ENCODE results near the gene GRXCR2. TPM values are rescaled to one million over a fixed set of nuclear protein-coding genes. Genes with fewer than 3 reads are reported as not detected.

The GRXCR2 gene, protein sequence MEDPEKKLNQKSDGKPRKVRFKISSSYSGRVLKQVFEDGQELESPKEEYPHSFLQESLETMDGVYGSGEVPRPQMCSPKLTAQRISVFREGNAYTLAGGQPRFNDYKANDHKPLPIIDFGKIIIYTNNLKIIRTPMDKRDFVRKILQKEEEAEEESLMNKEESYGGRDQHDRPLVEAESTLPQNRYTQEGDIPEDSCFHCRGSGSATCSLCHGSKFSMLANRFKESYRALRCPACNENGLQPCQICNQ
- total RNA-seq, result not detected

DNA sequence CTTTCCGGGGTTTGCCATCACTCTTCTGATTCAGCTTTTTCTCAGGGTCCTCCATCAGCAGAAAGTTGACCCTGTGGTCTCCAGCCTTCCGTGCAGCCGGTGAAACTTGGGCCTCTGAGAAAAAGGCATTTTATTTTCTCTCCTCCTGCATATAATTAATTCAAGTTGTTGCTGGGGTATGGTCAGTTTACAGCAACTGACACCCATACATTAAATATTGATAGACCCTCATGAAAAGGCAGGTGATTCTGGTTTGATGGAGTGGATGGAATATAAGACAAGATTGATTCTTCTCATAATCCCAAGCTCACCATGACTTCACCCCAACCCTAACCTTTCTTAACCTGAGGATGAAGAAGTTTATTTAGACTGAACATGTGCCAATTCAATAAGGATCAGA is at the start of gene GRXCR2:
Gene GRXCR2 (minus strand): TSS at position 101 of the 400 bp plus-strand sequence. CDS start 46 bp downstream, at position 55.
- Mint-ChIP-seq H3K27ac (no peak within 1 kb of the TSS), H3K9me3 (no peaks in the 10 kb centered on the region), H3K27me3 (peaks cover 2% of the 10 kb centered on the region)

DNA sequence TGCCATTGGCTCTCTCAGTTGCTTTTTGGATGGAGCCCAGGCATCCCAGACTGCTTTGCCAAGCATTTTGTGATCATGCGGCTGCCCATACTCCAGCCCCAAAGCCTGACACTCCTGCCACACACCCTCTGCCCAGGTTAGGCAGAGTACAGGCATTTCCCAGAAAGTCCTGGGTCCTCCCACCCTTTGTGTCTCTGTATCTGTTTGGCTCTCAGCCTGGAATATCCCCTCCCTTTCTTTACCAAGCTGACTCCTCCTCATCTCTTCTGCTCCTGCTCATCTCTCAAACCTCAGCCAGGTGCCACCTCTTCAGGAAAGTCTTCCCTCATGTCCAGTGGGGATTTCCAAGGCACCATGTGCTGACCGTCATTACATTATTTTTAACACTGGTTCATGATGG is 49.2 kb upstream of the GRXCR2 start:
- POLR2A ChIA-PET, result no interaction called here
- Mint-ChIP-seq H3K4me3 (no peak overlapping the region), H3K4me1 (no peaks in the 10 kb centered on the region), H3K9me3 (no peaks in the 10 kb centered on the region), H3K27me3 (peaks cover 3% of the 10 kb centered on the region), H3K36me3 (no peaks in the 10 kb centered on the region), H3K27ac (no peak overlapping the region)
- DNase-seq (no peak), ATAC-seq (ENCODE audit: low read depth) (no peak)

More for the DNA sequence above, at the start of gene GRXCR2:
- no peak for ATAC-seq (ENCODE audit: low read depth)
- DNase-seq, result no peak
- Mint-ChIP-seq H3K4me1 (no peaks in the 10 kb centered on the region), H3K4me3 (no peak within 1 kb of the TSS), H3K36me3 (no peaks in the 10 kb centered on the region)
- POLR2A ChIA-PET, result no interaction called here

DNA sequence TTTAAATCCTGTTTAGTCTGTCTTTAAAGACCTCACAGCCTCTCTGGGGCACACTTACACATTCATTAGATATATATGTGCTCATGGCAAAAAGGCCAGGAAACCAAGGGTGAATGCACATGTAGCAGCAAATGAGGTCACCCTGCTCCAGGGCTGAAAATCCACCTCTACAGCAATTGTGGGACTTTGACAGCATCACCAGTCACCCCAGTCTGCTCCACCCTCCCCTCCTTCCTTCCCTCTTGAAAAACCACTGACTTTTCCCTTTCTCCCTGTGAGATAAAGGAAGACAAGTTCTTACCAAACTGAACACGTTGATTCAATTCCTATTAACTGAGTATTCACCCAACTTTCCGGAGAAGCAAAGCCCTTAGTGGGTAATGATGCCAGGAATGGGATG is 48.4 kb upstream of the GRXCR2 start:
- no peaks in the 10 kb centered on the region for H3K4me1 Mint-ChIP-seq
- no peak for DNase-seq
- no peak overlapping the region for H3K4me3 Mint-ChIP-seq
- peaks cover 3% of the 10 kb centered on the region for H3K27me3 Mint-ChIP-seq
- ATAC-seq (ENCODE audit: low read depth), result no peak
- POLR2A ChIA-PET, result no interaction called here
- no peak overlapping the region for H3K27ac Mint-ChIP-seq
- H3K36me3 Mint-ChIP-seq, result no peaks in the 10 kb centered on the region
- no peaks in the 10 kb centered on the region for H3K9me3 Mint-ChIP-seq

DNA sequence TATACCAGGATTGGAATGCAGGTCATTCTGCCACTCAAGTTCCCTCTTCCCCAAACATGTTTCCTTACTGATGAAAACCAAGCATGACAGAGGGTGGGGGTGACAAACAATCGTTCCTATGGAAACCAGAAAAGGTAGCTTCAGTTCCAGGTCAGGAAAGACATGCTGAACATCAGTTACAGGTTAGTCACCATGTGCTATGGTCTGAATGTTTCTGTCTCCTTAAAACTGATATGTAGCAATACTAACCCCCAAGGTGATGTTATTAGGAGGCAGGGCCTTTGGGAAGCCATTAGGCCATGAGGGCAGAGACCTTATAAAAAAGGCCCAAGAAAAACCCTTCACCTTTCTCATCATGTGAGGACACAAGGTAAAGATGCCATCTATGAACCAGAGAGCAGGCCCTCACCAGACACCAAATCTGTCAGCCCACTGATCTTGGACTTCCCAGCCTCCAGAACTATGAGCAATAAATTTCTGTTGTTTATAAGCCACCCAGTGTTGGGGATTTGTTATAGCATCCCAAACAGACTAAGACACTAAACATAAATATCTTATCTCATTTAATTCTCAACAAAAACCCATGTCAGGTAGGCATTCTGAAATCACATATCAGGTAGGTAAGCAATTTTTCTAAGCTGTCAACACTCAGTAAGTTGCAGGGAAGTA is 47.9 kb upstream of the GRXCR2 start:
- DNase-seq, result no peak
- POLR2A ChIA-PET, result no interaction called here
- H3K4me1 Mint-ChIP-seq, result no peaks in the 10 kb centered on the region
- no peaks in the 10 kb centered on the region for H3K36me3 Mint-ChIP-seq
- no peaks in the 10 kb centered on the region for H3K9me3 Mint-ChIP-seq
- H3K4me3 Mint-ChIP-seq, result no peak overlapping the region
- H3K27ac Mint-ChIP-seq, result no peak overlapping the region
- no peaks in the 10 kb centered on the region for H3K27me3 Mint-ChIP-seq
- no peak for ATAC-seq (ENCODE audit: low read depth)

DNA sequence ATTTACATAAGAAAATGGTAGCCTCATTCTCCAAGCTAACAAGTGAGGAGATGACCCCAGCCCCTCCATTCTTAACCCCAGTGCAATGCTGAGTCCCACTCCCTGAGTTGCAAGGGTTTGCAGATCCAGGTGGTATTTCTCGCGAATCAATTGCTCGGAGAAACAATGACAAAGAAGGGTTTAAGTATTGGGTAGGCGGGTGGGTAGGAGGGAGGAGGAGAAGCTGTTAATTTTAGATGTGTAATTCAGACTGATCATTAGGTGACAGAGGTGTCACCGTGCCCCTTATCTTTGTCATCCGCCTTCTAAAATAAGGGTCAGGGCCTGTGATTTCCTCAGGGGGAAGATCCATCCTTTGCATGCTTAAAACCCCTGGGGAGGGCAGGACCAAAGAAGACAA is 46.6 kb upstream of the GRXCR2 start:
- POLR2A ChIA-PET, result no interaction called here
- H3K27ac Mint-ChIP-seq, result no peak overlapping the region
- H3K36me3 Mint-ChIP-seq, result no peaks in the 10 kb centered on the region
- DNase-seq (no peak), ATAC-seq (ENCODE audit: low read depth) (no peak)
- no peaks in the 10 kb centered on the region for H3K27me3 Mint-ChIP-seq
- no peaks in the 10 kb centered on the region for H3K9me3 Mint-ChIP-seq
- no peak overlapping the region for H3K4me3 Mint-ChIP-seq
- no peaks in the 10 kb centered on the region for H3K4me1 Mint-ChIP-seq

DNA sequence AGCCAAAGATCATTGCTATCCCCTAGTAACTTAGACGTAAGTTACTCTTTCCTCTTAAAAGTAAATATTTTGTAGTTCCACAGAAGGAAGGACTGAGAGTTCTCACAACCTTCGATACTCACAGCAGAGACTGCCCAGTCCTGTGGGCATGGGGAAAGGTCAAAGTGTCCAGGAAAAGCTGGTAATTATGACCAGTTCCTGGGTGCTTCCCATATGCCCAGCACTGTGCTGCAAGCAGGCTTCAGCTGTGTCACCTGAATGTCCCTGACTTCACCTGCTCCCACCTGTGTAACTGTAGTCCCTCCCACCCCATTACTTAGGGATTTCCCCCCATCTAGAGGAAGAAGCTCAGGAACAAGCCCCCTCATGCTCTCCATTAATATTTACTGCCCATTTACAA is 45.6 kb upstream of the GRXCR2 start:
- no peaks in the 10 kb centered on the region for H3K4me1 Mint-ChIP-seq
- H3K9me3 Mint-ChIP-seq, result no peaks in the 10 kb centered on the region
- H3K27me3 Mint-ChIP-seq, result no peaks in the 10 kb centered on the region
- no peak overlapping the region for H3K27ac Mint-ChIP-seq
- H3K36me3 Mint-ChIP-seq, result no peaks in the 10 kb centered on the region
- no peak overlapping the region for H3K4me3 Mint-ChIP-seq
- ATAC-seq (ENCODE audit: low read depth), result no peak
- POLR2A ChIA-PET, result no interaction called here
- no peak for DNase-seq

DNA sequence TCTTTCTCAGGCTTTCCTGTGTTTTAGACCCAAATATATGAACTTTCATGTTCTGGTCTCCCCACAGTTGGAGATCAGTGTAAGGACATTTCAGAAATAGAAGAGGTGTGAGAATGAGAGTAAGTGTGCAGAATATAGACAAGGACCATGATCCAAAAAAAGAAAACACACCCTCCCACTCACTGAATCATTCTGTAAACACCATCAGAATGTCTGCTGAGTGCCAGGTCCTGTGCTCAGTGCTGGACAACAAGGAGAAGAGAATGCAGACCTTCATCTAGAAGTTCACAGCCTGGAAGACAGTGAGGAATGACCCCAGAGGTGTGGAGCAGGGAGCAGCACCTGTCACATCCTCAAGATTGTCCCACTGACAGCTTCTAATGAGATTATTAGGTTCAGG is 44.5 kb upstream of the GRXCR2 start:
- Mint-ChIP-seq H3K9me3 (no peaks in the 10 kb centered on the region), H3K4me1 (no peaks in the 10 kb centered on the region), H3K27ac (no peak overlapping the region), H3K4me3 (no peak overlapping the region), H3K36me3 (no peaks in the 10 kb centered on the region), H3K27me3 (no peaks in the 10 kb centered on the region)
- DNase-seq (no peak), ATAC-seq (ENCODE audit: low read depth) (no peak)
- POLR2A ChIA-PET, result no interaction called here

DNA sequence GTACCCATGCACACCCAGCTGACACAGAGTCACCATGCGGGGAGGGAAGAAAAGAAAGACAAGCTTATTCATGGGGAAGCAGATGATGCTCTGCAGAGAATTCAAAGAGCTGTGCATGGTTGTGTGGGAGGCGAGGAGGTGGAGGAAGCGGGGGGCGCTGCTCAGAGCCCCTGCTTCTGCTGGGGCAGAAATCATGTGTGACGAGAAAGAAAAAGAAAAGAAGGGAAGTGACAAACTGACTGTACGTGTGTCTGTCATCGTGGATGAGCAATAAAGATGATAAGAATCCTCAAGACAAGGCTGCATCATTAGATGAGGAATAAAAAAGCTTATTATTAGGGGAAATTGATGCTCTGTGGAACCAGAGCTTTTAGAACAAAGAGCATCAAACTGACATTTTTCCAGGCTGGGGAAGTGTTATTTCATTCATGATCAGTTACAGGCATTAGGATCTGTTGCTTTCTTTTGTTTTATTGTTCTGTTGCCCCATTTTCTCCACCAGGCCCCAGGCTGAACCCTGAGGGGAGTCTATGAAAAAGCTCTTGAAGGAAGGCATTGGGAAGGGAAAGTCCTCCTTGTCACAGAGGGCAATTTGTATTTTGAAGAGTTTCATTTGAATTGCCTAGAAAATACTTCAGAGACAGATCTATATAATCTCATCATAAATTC is 43.3 kb upstream of the GRXCR2 start:
- no peak for ATAC-seq (ENCODE audit: low read depth)
- Mint-ChIP-seq H3K36me3 (no peaks in the 10 kb centered on the region), H3K27me3 (no peaks in the 10 kb centered on the region), H3K4me3 (no peak overlapping the region), H3K9me3 (no peaks in the 10 kb centered on the region), H3K27ac (no peak overlapping the region), H3K4me1 (no peaks in the 10 kb centered on the region)
- POLR2A ChIA-PET, result no interaction called here
- no peak for DNase-seq

DNA sequence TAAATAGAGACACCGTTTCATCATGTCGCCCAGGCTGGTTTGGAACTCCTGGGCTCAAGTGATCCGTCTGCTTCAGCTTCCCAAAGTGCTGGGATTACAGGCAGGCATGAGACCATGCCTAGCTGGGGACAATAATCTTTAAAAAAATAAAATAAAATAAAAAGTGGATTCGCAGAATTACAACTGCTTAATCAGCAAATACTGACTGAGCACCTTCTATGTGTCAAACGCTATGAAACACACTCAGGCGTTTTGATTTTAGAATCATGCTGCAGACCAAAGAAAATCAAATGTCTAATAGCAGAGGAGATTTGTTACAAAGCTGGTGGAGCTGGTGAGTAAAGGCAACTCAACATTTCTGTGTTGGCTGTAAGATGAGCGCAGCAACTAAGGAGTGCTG is 40.9 kb upstream of the GRXCR2 start:
- no peaks in the 10 kb centered on the region for H3K27me3 Mint-ChIP-seq
- POLR2A ChIA-PET, result no interaction called here
- H3K4me3 Mint-ChIP-seq, result no peak overlapping the region
- H3K36me3 Mint-ChIP-seq, result no peaks in the 10 kb centered on the region
- ATAC-seq (ENCODE audit: low read depth) (no peak), DNase-seq (no peak)
- no peak overlapping the region for H3K27ac Mint-ChIP-seq
- H3K9me3 Mint-ChIP-seq, result no peaks in the 10 kb centered on the region
- no peaks in the 10 kb centered on the region for H3K4me1 Mint-ChIP-seq

DNA sequence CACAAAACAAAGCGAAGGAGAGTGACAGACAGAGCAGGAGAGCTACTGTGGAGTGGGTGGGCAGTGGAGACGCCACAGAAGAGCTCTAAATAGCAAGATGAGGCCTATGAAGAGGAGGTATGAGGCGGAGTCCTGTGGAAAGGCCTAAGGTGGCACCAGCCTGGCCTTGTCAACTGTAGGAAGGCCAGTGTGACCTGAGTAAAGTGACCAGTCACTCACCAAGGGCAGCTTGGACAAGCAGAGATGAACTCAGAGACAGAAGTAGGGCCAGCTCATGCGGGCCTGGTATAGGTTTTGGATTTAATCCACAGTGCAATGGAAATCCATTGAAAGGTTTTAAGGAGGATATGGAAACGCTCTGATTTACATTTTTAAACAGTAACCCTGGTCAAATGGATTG is 39.8 kb upstream of the GRXCR2 start:
- no peaks in the 10 kb centered on the region for H3K9me3 Mint-ChIP-seq
- ATAC-seq (ENCODE audit: low read depth) (no peak), DNase-seq (no peak)
- no peak overlapping the region for H3K27ac Mint-ChIP-seq
- no peaks in the 10 kb centered on the region for H3K4me1 Mint-ChIP-seq
- no peak overlapping the region for H3K4me3 Mint-ChIP-seq
- no peaks in the 10 kb centered on the region for H3K36me3 Mint-ChIP-seq
- H3K27me3 Mint-ChIP-seq, result peaks cover 2% of the 10 kb centered on the region
- POLR2A ChIA-PET, result no interaction called here

DNA sequence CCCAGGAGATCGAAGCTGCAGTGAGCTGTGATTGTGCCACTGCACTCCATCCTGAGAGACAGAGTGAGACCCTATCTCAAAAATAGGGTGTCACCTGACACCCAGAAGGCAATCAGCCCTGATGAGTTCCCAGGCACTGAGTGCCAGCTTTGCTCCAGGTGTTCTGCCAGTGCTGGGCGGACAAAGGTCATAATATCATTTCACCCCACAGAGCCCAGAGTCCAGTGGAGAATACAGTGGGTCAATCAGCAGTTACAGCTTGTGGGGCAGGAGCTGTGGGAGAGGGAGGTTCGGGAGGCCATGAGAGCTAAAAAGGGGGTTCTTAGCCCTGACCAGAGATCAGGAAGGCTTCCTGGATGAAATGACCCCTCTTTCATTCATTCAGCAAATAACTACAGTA is 39.2 kb upstream of the GRXCR2 start:
- Mint-ChIP-seq H3K27ac (no peak overlapping the region), H3K9me3 (no peaks in the 10 kb centered on the region), H3K4me3 (no peak overlapping the region), H3K4me1 (no peaks in the 10 kb centered on the region), H3K36me3 (no peaks in the 10 kb centered on the region), H3K27me3 (peaks cover 2% of the 10 kb centered on the region)
- DNase-seq (no peak), ATAC-seq (ENCODE audit: low read depth) (no peak)
- POLR2A ChIA-PET, result no interaction called here

DNA sequence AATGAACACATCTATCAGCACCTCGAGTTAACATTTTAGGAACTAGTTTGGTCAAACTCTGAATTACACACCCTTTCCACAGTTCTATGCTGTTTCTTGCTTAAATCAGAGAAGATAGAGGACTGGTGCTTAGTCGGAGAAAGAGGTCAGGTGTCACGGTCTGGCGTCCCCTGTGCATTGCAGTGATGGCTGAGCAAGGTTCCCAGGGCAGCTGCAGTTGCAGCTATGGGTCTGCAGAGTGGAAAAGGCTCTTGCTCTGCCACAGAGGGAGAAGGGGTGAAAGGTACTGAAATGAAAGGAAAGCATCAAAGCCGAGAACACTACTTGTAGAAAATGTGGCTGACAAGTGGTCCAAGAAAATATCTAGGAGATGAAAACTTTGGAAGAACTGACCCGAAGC is 38.4 kb upstream of the GRXCR2 start:
- peaks cover 2% of the 10 kb centered on the region for H3K27me3 Mint-ChIP-seq
- H3K4me1 Mint-ChIP-seq, result no peaks in the 10 kb centered on the region
- no peaks in the 10 kb centered on the region for H3K36me3 Mint-ChIP-seq
- no peak overlapping the region for H3K4me3 Mint-ChIP-seq
- H3K9me3 Mint-ChIP-seq, result no peaks in the 10 kb centered on the region
- POLR2A ChIA-PET, result no interaction called here
- DNase-seq, result no peak
- no peak overlapping the region for H3K27ac Mint-ChIP-seq
- no peak for ATAC-seq (ENCODE audit: low read depth)

DNA sequence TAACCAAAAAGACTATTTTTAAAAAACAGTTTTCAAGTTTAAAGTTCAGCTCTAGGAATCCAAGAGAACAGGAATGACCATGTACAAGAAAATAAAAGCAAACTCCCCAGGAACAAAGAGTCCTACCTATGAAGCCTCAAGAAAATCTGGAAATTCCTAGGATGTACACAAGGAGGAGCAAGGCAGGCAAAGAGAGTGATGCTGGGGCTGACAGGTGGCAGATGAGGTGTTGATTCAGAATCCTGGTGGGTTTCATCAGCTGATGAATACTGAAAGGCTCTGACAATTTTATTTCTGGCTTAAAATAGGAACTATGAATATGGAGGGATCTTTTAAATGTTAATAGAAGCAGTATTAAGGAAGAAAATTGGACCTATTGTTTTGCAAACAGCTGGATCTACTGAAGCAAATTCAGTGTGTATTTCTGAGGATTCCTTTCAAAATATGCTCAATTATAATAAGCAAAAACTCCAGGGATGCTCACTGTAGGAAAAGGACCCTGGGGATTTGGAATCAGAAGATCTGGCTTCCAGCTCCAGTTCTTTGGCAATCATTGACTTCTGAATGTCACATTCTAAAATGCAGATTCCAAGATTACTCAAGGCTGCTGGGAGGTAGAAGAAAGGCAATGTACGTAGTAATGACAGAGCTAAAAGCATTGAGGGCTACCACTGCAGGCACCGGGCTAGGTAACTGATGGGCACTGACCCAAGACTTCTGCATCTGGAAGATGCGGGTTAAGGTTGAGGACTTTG is 35.6 kb upstream of the GRXCR2 start:
- Mint-ChIP-seq H3K27me3 (peaks cover 2% of the 10 kb centered on the region), H3K27ac (no peak overlapping the region), H3K36me3 (no peaks in the 10 kb centered on the region), H3K4me1 (no peaks in the 10 kb centered on the region), H3K9me3 (no peaks in the 10 kb centered on the region), H3K4me3 (no peak overlapping the region)
- POLR2A ChIA-PET, result no interaction called here
- no peak for DNase-seq
- no peak for ATAC-seq (ENCODE audit: low read depth)

DNA sequence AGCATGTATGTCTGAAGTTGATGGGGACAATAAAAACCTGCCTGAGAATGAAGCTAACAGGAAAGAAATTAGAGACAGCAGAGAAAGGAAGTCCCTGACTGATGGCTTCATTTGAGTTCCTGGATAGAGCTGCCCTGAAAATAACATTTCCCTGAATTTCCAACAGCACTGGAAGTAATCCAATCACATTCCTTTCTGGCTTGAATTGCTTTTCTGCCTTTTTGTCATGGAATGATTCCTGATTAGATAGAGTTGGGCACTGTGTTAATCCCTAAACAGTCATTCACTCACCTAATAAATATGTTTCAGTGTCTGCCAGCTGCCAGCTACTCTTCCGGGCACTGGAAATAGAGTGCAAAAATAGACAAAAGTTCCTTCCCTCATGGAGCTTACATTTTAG is 33.6 kb upstream of the GRXCR2 start:
- H3K27me3 Mint-ChIP-seq, result peaks cover 2% of the 10 kb centered on the region
- DNase-seq, result no peak
- no peaks in the 10 kb centered on the region for H3K36me3 Mint-ChIP-seq
- no peak for ATAC-seq (ENCODE audit: low read depth)
- H3K4me1 Mint-ChIP-seq, result no peaks in the 10 kb centered on the region
- POLR2A ChIA-PET, result no interaction called here
- no peak overlapping the region for H3K4me3 Mint-ChIP-seq
- no peaks in the 10 kb centered on the region for H3K9me3 Mint-ChIP-seq
- H3K27ac Mint-ChIP-seq, result no peak overlapping the region

Data from activated naive CD8-positive, alpha-beta T cell treated with anti-CD3 and anti-CD28 coated beads, Interleukin-2, amount 10 ng/mL, durations not matched to agents 7 days and 5 days (primary cell).